HG03025 (cell line): Measurements from ENCODE around the gene NAA38.

ENCODE experiments used
- ATAC-seq: cut with Tn5 transposase; IDR thresholded peaks from one replicate; pipeline ENCODE4 v1.9.1; 2021; ENCODE audit warnings: mild to moderate bottlenecking, moderate library complexity; ENCODE audit not compliant: unreplicated experiment, low FRiP score

The NAA38 gene

GRCh38 chr17:7856811-7857712 is at the start of gene NAA38:
TSS of gene NAA38 (minus strand) at chr17:7857559. CDS start at chr17:7857463, 96 bp downstream.
- ATAC-seq: peak; percentile 74

- ATAC-seq: no peak
These were observed 46.1 kb upstream of the NAA38 start for GRCh38 chr17:7903154-7904103.

GRCh38 chr17:7897773-7898172 is 40.4 kb upstream of the NAA38 start:
- no peak for ATAC-seq

GRCh38 chr17:7897090-7897489 is 39.7 kb upstream of the NAA38 start:
- ATAC-seq: no peak

- ATAC-seq: no peak
These were observed 37.5 kb upstream of the NAA38 start for GRCh38 chr17:7894866-7895265.

GRCh38 chr17:7894226-7894625 is 36.9 kb upstream of the NAA38 start:
- no peak for ATAC-seq

GRCh38 chr17:7893187-7893880 is 36.0 kb upstream of the NAA38 start:
- ATAC-seq: no peak

GRCh38 chr17:7889166-7889955 is 32.0 kb upstream of the NAA38 start:
- ATAC-seq: no peak

GRCh38 chr17:7888184-7888920 is 31.0 kb upstream of the NAA38 start, which contains the start of gene CHD3:
TSS of gene CHD3 (plus strand) at chr17:7888789. CDS start at chr17:7889001, 212 bp downstream.
- ATAC-seq: no peak

GRCh38 chr17:7887482-7888183 is 30.3 kb upstream of the NAA38 start:
- ATAC-seq: no peak

- no peak for ATAC-seq
These were observed 29.7 kb upstream of the NAA38 start for GRCh38 chr17:7887038-7887481.

GRCh38 chr17:7886227-7887037 is 29.1 kb upstream of the NAA38 start:
- no peak for ATAC-seq

- ATAC-seq: no peak
These were observed 28.2 kb upstream of the NAA38 start for GRCh38 chr17:7885367-7886226.

GRCh38 chr17:7884581-7885366 is 27.4 kb upstream of the NAA38 start:
- ATAC-seq: no peak

- ATAC-seq: no peak
These were observed 26.5 kb upstream of the NAA38 start for GRCh38 chr17:7883781-7884386.
